Dedifferentiated amniotic fluid mesenchymal stem cell (primary cell): ENCODE results near the gene AFF1.

Source experiments
- DNase-seq: peaks from one replicate; pipeline ENCODE4 v3.0.0-alpha.2; 2016; ENCODE audit errors: extremely low spot score

The AFF1 gene

GRCh38 chr4:87147116-87147515, 212.3 kb downstream of the AFF1 start:
- DNase-seq, result no peak

DNA sequence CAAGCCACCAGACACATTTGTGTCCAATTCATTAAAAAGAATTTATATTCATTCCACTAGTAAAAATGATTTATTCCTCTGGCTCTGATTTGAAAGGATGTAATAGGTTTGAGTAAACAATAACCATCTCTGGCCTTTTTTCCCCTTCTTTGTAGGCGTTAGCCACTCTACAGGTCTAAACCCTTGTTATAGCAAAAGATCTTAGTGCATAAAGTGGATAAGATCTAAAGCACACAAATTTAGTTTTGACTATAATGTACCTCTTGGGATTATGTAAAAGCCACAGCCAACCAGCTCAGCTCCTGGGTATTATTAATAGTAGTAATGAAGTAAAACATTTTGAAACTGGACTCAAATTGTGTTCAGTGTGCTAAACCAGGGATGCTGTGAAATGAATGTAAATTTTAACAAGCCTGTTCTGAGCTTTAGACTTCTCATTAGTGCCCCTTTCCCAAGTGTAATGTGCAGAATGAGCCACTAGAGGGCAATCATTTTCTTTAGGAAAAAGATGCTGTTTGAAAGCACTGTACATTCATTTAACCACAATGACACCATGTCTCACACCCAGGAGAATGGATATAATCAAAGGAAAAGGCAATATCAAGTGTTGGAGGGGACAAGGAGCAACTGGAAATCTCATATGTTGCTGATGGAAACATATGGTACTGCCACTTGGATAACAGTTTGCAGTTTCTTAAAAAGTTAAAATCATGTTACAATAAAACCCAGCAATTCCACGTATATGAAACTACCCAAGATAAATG, 215.9 kb downstream of the AFF1 start:
- peak; percentile 89 for DNase-seq

- DNase-seq, result no peak
Measured at GRCh38 chr4:87151730-87152129, 216.9 kb downstream of the AFF1 start.

GRCh38 chr4:87152310-87153041, 217.7 kb downstream of the AFF1 start:
- no peak for DNase-seq

- no peak for DNase-seq
Measured at GRCh38 chr4:87153078-87153870, 218.5 kb downstream of the AFF1 start.

GRCh38 chr4:87165892-87166291, 231.1 kb downstream of the AFF1 start:
- no peak for DNase-seq

- DNase-seq, result no peak
Measured at GRCh38 chr4:87166296-87166854, 231.6 kb downstream of the AFF1 start.

DNA sequence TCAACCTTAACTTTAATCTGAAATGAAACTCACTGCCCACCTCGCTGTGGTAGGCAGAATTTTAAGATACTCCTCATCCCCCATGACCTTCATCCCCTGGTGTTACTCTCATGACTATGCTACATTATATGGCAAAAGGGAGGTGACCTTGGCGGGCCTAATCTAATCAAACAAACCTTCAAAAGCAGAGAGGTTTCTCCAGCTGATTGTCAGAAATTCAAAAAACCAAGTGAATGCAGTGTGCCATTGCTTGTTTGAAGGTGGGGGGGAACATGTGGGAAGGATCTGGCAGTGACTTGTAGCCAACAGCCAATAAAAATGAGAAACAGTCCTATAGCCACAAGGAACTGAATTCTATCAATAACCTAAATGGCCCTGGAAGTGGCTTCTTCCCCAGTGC, 237.1 kb downstream of the AFF1 start:
- no peak for DNase-seq

DNA sequence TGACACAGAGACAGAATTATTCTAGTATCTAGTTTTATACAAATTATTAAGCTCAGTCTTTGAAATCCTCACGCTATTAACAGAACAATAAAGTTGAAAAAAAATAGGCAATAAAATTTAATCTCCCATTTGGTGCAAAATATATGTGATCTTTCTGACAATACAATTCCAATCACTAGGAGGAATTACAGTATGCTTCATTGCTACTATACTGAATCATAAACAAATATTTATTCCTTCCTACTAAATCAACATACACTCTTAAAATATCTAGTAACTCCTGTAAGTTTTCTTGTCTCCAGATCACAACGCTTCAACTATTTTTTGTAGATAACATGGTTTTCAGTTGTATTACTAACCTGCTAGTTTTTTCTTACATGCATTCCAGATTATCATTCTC, 239.9 kb downstream of the AFF1 start:
- DNase-seq, result no peak

GRCh38 chr4:87179751-87180150, 244.9 kb downstream of the AFF1 start:
- no peak for DNase-seq

GRCh38 chr4:87180767-87181166, 246.0 kb downstream of the AFF1 start:
- DNase-seq, result no peak

- no peak for DNase-seq
Measured at GRCh38 chr4:87185146-87185870, 250.5 kb downstream of the AFF1 start.

DNA sequence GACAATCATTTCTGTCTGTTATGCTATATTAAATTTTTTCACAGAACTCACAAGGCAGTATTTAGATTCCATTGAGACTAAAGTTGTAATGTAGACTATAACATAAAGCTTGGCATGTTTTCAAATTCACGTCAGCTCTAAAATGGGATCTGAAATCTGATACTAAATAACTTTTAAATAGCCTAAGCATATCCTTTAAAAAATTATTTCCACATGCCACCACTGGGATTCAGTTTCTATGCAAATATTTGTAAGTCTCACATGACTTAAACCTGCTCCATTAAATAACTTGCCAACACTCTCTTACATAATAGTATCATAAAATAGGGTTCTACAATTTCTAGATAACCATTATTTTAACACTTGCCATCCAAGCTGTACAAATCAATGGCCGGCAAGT, 253.2 kb downstream of the AFF1 start:
- peak; percentile 43 for DNase-seq

DNA sequence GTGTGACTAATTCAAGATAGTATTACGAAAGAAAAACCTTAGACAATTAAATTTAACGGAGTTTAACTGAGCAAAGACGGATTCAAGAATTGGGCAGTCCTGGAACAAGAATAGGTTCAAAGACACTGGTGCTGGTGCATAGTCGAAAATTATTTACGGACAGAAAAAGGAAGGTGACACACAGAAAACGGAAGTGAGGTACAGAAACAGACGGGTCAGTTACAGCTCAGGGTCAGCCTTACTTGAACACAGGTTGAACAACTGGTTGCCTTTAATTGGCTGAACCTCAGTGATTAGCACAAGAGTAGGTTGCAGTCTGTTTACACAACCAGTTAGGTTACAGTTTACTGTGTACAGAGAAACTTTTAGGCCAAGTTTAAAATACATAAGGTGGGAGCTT, 254.1 kb downstream of the AFF1 start:
- DNase-seq, result no peak
